Measurements from ENCODE around the gene HOXD10.

HOXD10 gene

DNA sequence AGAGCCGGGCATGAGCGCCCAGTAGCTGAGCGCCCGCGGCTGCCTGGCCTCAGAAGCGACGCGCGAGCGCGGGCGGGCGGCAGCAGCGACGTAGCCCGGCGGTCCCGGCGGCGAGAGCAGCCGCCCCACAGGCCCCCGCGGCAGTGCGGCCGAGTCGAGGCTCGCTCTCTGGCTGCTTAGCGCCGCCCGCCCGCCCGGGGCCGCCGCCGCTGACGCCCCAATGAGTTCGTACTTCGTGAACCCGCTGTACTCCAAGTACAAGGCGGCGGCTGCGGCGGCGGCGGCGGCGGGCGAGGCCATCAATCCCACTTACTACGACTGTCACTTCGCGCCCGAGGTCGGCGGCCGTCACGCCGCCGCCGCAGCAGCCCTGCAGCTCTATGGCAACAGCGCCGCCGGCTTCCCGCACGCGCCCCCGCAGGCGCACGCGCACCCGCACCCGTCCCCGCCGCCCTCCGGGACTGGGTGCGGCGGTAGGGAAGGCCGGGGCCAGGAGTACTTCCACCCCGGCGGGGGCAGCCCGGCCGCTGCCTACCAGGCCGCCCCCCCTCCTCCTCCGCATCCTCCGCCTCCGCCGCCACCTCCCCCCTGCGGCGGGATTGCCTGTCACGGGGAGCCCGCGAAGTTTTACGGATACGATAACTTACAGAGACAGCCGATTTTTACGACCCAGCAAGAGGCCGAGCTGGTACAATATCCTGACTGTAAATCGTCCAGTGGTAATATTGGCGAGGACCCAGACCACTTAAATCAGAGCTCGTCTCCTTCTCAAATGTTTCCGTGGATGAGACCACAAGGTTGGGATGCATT is 13.8 kb downstream of the HOXD10 start:
- Histone ChIP-seq H3K27ac (ENCODE audit: low read depth, low read length) (peak overlapping the region; percentile 96), H3K9ac (ENCODE audit: low read length) (peak overlapping the region; percentile 73), H3K4me3 (ENCODE audit: low read depth in 1 of 2, low read length in 2 of 2) (peak overlapping the region; percentile 53 to 61), H3K9me3 (ENCODE audit: low read length) (no peaks in the 10 kb centered on the region), H3K36me3 (ENCODE audit: insufficient read depth, low read length) (no peaks in the 10 kb centered on the region), H3K4me1 (ENCODE audit: insufficient read depth, low read length) (peaks cover 45% of the 10 kb centered on the region), H3K27me3 (ENCODE audit: control insufficient read depth in 1 of 2, insufficient read depth in 2 of 2, low read length in 2 of 2) (no peaks in the 10 kb centered on the region)

DNA sequence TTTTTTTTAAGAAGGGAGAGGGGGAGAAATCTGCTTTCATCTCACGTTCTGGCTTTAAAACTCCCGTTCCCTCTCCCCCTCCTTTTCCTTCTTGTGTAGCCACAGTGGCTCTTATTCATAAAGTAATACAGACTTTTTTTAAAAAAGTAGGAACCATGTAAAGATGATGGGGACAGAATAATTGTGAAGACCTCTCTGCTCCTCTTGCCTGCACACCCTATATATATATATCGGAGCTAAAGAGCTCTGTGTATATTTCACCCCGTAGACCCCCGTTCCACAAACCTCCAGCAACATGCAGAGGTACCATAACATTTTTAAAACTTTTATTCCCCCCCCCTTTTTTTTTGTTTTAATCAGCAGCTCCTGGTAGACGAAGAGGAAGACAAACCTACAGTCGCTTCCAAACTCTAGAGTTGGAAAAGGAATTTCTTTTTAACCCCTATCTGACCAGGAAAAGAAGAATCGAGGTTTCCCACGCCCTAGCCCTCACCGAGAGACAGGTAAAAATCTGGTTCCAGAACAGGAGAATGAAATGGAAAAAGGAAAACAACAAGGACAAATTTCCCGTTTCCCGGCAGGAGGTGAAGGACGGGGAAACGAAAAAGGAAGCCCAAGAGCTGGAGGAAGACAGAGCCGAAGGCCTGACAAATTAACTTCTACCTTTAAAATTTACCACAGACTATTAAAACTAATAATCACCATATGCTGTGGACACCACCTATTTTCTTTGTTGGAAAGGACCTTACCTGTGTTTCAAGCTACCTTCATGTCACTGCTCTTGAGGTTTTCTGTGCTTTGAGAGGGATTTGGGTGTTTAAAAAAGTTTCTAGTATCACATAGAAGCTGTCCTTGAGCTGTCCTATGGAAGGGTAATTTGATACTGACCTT is 14.6 kb downstream of the HOXD10 start:
- peak overlapping the region; percentile 73 for H3K9ac ChIP-seq (ENCODE audit: low read length)
- H3K4me1 ChIP-seq (ENCODE audit: insufficient read depth, low read length) = peaks cover 45% of the 10 kb centered on the region
- H3K4me3 ChIP-seq (ENCODE audit: low read depth in 1 of 2, low read length in 2 of 2) = peak overlapping the region; percentile 53 to 61
- H3K9me3 ChIP-seq (ENCODE audit: low read length) = no peaks in the 10 kb centered on the region
- H3K27ac ChIP-seq (ENCODE audit: low read depth, low read length) = peak overlapping the region; percentile 96
- peaks cover 0 to under 1% of the 10 kb centered on the region in 2 donors for H3K27me3 ChIP-seq (ENCODE audit: control insufficient read depth in 1 of 2, insufficient read depth in 2 of 2, low read length in 2 of 2)
- no peaks in the 10 kb centered on the region for H3K36me3 ChIP-seq (ENCODE audit: insufficient read depth, low read length)

DNA sequence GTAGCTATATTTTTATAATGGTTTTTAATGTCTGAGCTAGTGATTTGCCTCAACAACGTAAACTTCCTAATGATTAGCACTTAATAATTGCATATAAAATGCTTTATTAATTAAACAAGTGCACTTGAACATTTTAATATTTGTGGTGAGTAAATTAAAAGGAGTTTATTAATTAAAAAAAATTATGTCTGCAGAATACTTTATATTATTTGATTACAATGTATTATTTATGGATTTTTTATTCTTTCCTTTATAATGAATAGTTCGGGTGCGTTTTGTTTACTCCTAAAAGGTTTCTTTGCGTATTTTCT is 15.2 kb downstream of the HOXD10 start:
- Histone ChIP-seq H3K4me1 (ENCODE audit: insufficient read depth, low read length) (peaks cover 43% of the 10 kb centered on the region), H3K27ac (ENCODE audit: low read depth, low read length) (peak overlapping the region; percentile 96), H3K36me3 (ENCODE audit: insufficient read depth, low read length) (no peaks in the 10 kb centered on the region), H3K9ac (ENCODE audit: low read length) (peak overlapping the region; percentile 73), H3K27me3 (ENCODE audit: control insufficient read depth in 1 of 2, insufficient read depth in 2 of 2, low read length in 2 of 2) (peaks cover 0 to 6% of the 10 kb centered on the region in 2 donors), H3K4me3 (ENCODE audit: low read depth in 1 of 2, low read length in 2 of 2) (peak overlapping the region; percentile 38 to 75), H3K9me3 (ENCODE audit: low read length) (no peaks in the 10 kb centered on the region)

DNA sequence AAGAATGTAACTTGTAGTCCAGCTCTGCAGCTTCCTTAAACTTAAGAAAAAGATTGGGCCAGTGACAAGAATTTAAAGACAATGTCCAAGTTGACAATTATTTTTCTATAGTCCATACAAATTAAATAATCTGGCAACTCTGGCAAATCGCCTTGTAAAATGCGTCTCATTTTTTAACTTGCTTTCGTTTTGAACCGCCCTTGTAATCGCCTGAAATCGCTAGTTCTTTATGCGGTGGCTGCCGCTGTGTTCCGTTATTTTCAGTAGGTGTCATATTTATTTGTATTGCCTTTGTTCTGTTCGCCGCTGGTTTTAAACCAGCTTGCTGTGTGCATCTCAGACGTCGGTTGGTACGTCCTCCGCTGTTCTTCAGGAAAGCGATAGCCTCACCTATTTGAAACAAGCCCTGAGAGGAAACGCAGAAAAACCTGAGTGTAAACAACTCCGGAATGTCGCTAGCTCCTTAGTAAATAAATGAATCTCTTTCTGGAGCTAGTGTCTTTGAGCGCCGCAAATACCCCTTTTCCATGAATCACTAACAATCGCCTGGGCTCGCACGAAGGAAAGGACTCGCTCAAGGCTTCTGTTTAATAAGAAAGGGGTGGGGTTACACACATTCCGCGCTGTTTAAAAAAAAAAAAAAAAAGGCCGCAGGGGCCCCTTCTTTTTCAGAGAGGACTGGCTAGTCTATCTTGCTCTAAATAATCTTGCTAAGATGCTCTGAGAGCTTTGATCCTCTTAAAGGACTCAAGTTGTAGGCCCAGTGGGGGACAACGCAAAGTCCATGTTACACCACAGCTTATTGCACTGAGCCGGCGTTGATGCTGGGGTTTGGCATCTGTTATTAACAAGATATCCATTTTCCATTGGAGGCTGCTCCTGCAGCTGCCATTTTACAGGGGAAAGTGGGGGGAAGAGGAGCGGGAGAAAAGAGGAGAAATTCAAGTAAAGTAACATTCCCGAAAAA is 15.9 kb downstream of the HOXD10 start:
- Histone ChIP-seq H3K9ac (ENCODE audit: low read length) (peak overlapping the region; percentile 59), H3K27me3 (ENCODE audit: control insufficient read depth in 1 of 2, insufficient read depth in 2 of 2, low read length in 2 of 2) (peaks cover 0 to 6% of the 10 kb centered on the region in 2 donors), H3K9me3 (ENCODE audit: low read length) (no peaks in the 10 kb centered on the region), H3K27ac (ENCODE audit: low read depth, low read length) (peak overlapping the region; percentile 96), H3K36me3 (ENCODE audit: insufficient read depth, low read length) (no peaks in the 10 kb centered on the region), H3K4me3 (ENCODE audit: low read depth in 1 of 2, low read length in 2 of 2) (peak overlapping the region; percentile 38 to 75), H3K4me1 (ENCODE audit: insufficient read depth, low read length) (peaks cover 43% of the 10 kb centered on the region)

DNA sequence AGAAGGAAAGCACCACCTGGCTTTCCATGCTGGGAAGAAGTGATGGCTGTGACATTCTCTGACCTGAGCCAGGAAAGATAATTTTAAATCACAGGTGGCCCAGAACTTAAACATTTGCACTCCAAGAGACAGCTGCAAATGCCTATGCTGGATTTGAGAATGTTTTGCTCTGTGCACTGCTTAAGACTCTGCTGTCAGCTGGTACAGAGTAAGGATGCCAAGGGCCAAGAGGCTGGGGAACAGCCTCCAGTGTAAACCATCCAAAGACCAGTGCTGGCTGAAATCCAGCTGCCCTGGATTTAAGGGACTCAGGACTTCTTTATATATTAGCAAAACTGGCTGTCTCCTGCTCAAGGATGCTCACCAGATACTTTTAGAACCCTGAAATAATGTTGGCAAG is 16.8 kb downstream of the HOXD10 start:
- Histone ChIP-seq H3K36me3 (ENCODE audit: insufficient read depth, low read length) (no peaks in the 10 kb centered on the region), H3K4me1 (ENCODE audit: insufficient read depth, low read length) (peaks cover 37% of the 10 kb centered on the region), H3K4me3 (ENCODE audit: low read depth in 1 of 2, low read length in 2 of 2) (peak overlapping the region in 1 of 2 donors; percentile 75), H3K9me3 (ENCODE audit: low read length) (no peaks in the 10 kb centered on the region), H3K27me3 (ENCODE audit: control insufficient read depth in 1 of 2, insufficient read depth in 2 of 2, low read length in 2 of 2) (peaks cover 0 to 6% of the 10 kb centered on the region in 2 donors), H3K27ac (ENCODE audit: low read depth, low read length) (peak overlapping the region; percentile 96), H3K9ac (ENCODE audit: low read length) (peak overlapping the region; percentile 59)

GRCh38 chr2:176134035-176134434 is 17.5 kb downstream of the HOXD10 start:
- Histone ChIP-seq H3K9me3 (ENCODE audit: low read length) (no peaks in the 10 kb centered on the region), H3K9ac (ENCODE audit: low read length) (no peak overlapping the region), H3K36me3 (ENCODE audit: insufficient read depth, low read length) (no peaks in the 10 kb centered on the region), H3K4me3 (ENCODE audit: low read depth in 1 of 2, low read length in 2 of 2) (no peak overlapping the region), H3K4me1 (ENCODE audit: insufficient read depth, low read length) (peaks cover 36% of the 10 kb centered on the region), H3K27me3 (ENCODE audit: control insufficient read depth in 1 of 2, insufficient read depth in 2 of 2, low read length in 2 of 2) (peaks cover 0 to 6% of the 10 kb centered on the region in 2 donors), H3K27ac (ENCODE audit: low read depth, low read length) (peak overlapping the region; percentile 96)

GRCh38 chr2:176135035-176135440 is 18.5 kb downstream of the HOXD10 start:
- H3K4me1 ChIP-seq (ENCODE audit: insufficient read depth, low read length) = peaks cover 36% of the 10 kb centered on the region
- no peaks in the 10 kb centered on the region for H3K36me3 ChIP-seq (ENCODE audit: insufficient read depth, low read length)
- no peak overlapping the region for H3K9ac ChIP-seq (ENCODE audit: low read length)
- H3K9me3 ChIP-seq (ENCODE audit: low read length) = no peaks in the 10 kb centered on the region
- H3K4me3 ChIP-seq (ENCODE audit: low read depth in 1 of 2, low read length in 2 of 2) = peak overlapping the region in 1 of 2 donors; percentile 73
- peaks cover 0 to 6% of the 10 kb centered on the region in 2 donors for H3K27me3 ChIP-seq (ENCODE audit: control insufficient read depth in 1 of 2, insufficient read depth in 2 of 2, low read length in 2 of 2)
- peak overlapping the region; percentile 96 for H3K27ac ChIP-seq (ENCODE audit: low read depth, low read length)

DNA sequence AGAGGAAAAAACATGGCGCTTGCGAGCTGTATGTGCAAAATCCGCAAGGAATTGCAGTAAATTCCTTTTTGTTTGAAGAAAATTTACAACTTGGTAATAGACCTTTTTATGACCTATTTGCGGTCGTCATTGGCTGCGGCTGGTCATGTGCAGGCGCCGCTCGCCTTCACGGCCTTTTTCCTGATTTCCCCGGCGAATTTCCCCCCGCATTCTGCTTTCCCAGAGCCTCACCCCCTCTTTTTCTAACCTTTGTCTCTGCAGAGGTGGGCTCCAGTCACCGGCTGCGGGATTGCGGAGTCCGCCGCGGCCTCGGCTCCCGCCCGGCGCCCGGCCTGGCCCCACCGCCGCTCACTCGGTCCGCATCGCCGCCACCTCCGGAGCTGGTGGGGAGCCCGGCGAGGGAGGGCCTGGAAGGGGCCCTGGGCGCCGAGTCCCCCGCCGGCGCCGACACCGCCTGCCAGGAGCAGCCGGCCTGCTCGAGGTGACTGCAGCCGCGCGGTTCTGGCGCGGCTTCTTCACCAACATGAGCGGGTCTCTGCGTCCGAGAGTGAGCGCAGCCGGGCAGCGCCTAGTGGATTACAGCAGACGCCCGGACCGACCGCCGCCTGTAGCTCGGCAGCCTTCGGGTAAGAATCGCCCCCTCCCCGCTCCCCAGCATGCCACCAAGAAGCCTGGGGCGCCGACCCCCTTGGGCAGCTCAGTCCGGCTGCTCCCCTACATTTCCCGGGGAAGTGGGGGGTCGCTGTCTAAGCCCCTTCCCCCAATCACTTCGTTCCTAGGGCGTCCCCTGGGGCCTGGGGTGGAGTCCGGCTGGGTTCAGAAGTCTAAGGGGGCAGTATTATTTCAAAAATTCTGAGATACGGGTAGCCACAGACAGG is 20.0 kb downstream of the HOXD10 start:
- Histone ChIP-seq H3K4me3 (ENCODE audit: low read depth in 1 of 2, low read length in 2 of 2) (peak overlapping the region; percentile 73 to 86), H3K27me3 (ENCODE audit: control insufficient read depth in 1 of 2, insufficient read depth in 2 of 2, low read length in 2 of 2) (peaks cover 0 to 14% of the 10 kb centered on the region in 2 donors), H3K4me1 (ENCODE audit: insufficient read depth, low read length) (peaks cover 38% of the 10 kb centered on the region), H3K9me3 (ENCODE audit: low read length) (no peaks in the 10 kb centered on the region), H3K9ac (ENCODE audit: low read length) (peak overlapping the region; percentile 80), H3K36me3 (ENCODE audit: insufficient read depth, low read length) (no peaks in the 10 kb centered on the region), H3K27ac (ENCODE audit: low read depth, low read length) (peak overlapping the region; percentile 96)

- H3K9me3 ChIP-seq (ENCODE audit: low read length) = no peaks in the 10 kb centered on the region
- H3K27ac ChIP-seq (ENCODE audit: low read depth, low read length) = peak overlapping the region; percentile 96
- H3K27me3 ChIP-seq (ENCODE audit: control insufficient read depth in 1 of 2, insufficient read depth in 2 of 2, low read length in 2 of 2) = peaks cover 0 to 14% of the 10 kb centered on the region in 2 donors
- peak overlapping the region; percentile 80 for H3K9ac ChIP-seq (ENCODE audit: low read length)
- no peaks in the 10 kb centered on the region for H3K36me3 ChIP-seq (ENCODE audit: insufficient read depth, low read length)
- H3K4me1 ChIP-seq (ENCODE audit: insufficient read depth, low read length) = peaks cover 38% of the 10 kb centered on the region
- H3K4me3 ChIP-seq (ENCODE audit: low read depth in 1 of 2, low read length in 2 of 2) = peak overlapping the region; percentile 73 to 86
Observed at GRCh38 chr2:176137252-176137580, 20.6 kb downstream of the HOXD10 start.

DNA sequence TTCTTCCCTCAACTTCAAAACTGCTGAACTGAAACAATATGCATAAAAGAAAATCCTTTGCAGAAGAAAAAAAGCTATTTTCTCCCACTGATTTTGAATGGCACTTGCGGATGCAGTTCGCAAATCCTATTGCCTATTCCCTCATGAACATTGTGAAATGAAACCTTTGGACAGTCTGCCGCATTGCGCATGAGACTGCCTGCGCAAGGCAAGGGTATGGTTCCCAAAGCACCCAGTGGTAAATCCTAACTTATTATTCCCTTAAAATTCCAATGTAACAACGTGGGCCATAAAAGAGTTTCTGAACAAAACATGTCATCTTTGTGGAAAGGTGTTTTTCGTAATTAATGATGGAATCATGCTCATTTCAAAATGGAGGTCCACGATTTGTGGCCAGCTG is 21.3 kb downstream of the HOXD10 start:
- Histone ChIP-seq H3K27ac (ENCODE audit: low read depth, low read length) (peak overlapping the region; percentile 96), H3K4me3 (ENCODE audit: low read depth in 1 of 2, low read length in 2 of 2) (peak overlapping the region in 1 of 2 donors; percentile 73)

More for the DNA sequence above, 21.3 kb downstream of the HOXD10 start:
- peak overlapping the region; percentile 80 for H3K9ac ChIP-seq (ENCODE audit: low read length)
- H3K9me3 ChIP-seq (ENCODE audit: low read length) = no peaks in the 10 kb centered on the region
- H3K27me3 ChIP-seq (ENCODE audit: control insufficient read depth in 1 of 2, insufficient read depth in 2 of 2, low read length in 2 of 2) = peaks cover 0 to 14% of the 10 kb centered on the region in 2 donors
- H3K36me3 ChIP-seq (ENCODE audit: insufficient read depth, low read length) = no peaks in the 10 kb centered on the region
- peaks cover 31% of the 10 kb centered on the region for H3K4me1 ChIP-seq (ENCODE audit: insufficient read depth, low read length)
